Measurements from ENCODE around the gene ELP2.

The ELP2 gene

DNA sequence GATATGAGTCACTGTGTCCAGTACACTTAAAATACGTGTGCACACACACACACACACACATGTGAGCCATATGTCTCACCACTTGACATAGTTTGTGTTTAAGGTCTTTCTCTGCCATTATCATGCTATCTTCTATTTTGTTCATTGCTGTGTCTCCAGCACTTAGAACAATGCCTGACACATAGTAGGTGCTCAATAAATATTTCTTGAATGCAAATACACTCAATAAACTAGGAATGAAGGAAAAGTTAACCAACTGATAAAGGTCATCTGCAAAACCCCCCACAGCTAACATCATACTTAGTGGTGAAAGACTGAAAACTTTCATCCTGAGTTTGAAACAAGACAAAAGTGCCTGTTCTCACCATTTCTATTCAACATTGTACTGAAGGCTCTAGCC is 62.0 kb downstream of the ELP2 start:
- no peak overlapping the region for H3K4ac ChIP-seq (ENCODE audit: low read length)
- H4K8ac ChIP-seq (ENCODE audit: low read depth, low read length): no peak overlapping the region
- H2AK5ac ChIP-seq (ENCODE audit: low read depth, low read length): no peak overlapping the region
- H3K36me3 ChIP-seq (replicated peaks in 1 of 2; ENCODE audit: control insufficient read depth in 2 of 2, insufficient read depth in 2 of 2, low read length in 2 of 2): no peaks in the 10 kb centered on the region
- no peaks in the 10 kb centered on the region for H3K9me3 ChIP-seq (replicated peaks in 1 of 2; ENCODE audit: control insufficient read depth in 2 of 2, insufficient read depth in 1 of 2, low read depth in 1 of 2, low read length in 2 of 2)
- no peak overlapping the region for H2BK12ac ChIP-seq (ENCODE audit: low read length)
- no peak overlapping the region for H3K4me2 ChIP-seq (ENCODE audit: insufficient read depth, low read length, poor library complexity, severe bottlenecking)
- H3K27me3 ChIP-seq (ENCODE audit: control insufficient read depth in 3 of 3, insufficient read depth in 3 of 3, low read depth in 1 of 3, low read length in 3 of 3): peaks cover 13 to 30% (median 21%) of the 10 kb centered on the region in 3 experiments
- H4K91ac ChIP-seq (ENCODE audit: low read depth, low read length, poor library complexity): no peak overlapping the region
- no peak overlapping the region for H3K14ac ChIP-seq (ENCODE audit: low read length)
- H3K27ac ChIP-seq (replicated peaks; ENCODE audit: low read length): no peak overlapping the region
- H3K4me1 ChIP-seq (ENCODE audit: control insufficient read depth in 2 of 2, insufficient read depth in 1 of 2, low read depth in 1 of 2, low read length in 2 of 2): peaks cover 0 to 2% of the 10 kb centered on the region in 2 donors
- no peak for DNase-seq (ENCODE audit: low spot score)
- H2AFZ ChIP-seq (ENCODE audit: low read length): no peak overlapping the region
- no peak overlapping the region for H2BK15ac ChIP-seq (ENCODE audit: low read length)
- H2BK5ac ChIP-seq (ENCODE audit: low read length): no peak overlapping the region
- H3K18ac ChIP-seq (ENCODE audit: low read length): no peak overlapping the region
- H3K9ac ChIP-seq (ENCODE audit: low read depth, low read length, poor library complexity): no peak overlapping the region
- no CpG with 5 or more reads among the region's 1 CpG for WGBS, 2 donors (ENCODE audit: extremely low coverage in 2 of 2, insufficient read length in 2 of 2, insufficient replicate concordance in 1 of 2)
- H3K23ac ChIP-seq (ENCODE audit: low read depth, low read length, poor library complexity): no peak overlapping the region
- no peak overlapping the region for H3K4me3 ChIP-seq (ENCODE audit: low read length in 2 of 2)
- H3K79me1 ChIP-seq (ENCODE audit: low read depth, low read length): no peaks in the 10 kb centered on the region
- H2BK120ac ChIP-seq (ENCODE audit: low read depth, low read length): no peak overlapping the region

DNA sequence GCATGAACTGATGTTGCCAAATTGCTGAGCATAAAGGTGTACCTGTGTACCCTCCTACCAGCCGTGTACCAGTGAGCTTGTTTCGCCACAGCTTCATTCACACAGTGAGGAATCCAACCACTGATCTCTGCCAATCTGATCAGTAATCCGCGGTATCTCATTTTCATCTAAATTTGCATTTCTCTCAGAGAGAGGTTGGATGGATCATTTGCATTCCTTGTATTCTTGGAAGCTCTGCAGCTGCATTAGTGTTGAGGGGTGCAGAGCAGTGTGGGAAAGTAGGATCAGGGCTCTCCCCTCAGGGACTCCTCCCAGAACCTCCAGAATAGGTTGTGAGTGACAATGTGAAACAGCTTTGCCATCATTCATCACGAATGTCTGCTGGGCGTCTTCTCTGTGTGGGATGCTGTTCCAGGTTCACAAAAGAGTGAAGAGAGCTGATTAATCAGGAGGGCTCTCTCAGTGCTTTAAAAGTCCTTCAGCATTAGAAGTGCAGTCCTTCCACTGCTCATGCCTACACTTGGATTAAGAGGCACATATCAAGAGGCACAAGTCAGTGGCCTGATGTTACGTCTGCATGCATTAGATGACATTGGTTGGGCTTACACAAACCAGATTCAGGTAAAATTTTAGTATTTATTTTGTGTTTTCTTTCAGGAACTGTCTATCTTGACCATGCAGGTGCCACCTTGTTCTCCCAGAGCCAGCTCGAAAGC is 65.1 kb downstream of the ELP2 start:
- no peaks in the 10 kb centered on the region for H3K9me3 ChIP-seq (replicated peaks in 1 of 2; ENCODE audit: control insufficient read depth in 2 of 2, insufficient read depth in 1 of 2, low read depth in 1 of 2, low read length in 2 of 2)
- H3K27me3 ChIP-seq (ENCODE audit: control insufficient read depth in 3 of 3, insufficient read depth in 3 of 3, low read depth in 1 of 3, low read length in 3 of 3): peaks cover 0 to 3% (median 2%) of the 10 kb centered on the region in 3 experiments
- no peak overlapping the region for H2AK5ac ChIP-seq (ENCODE audit: low read depth, low read length)
- H3K9ac ChIP-seq (ENCODE audit: low read depth, low read length, poor library complexity): no peak overlapping the region
- H4K91ac ChIP-seq (ENCODE audit: low read depth, low read length, poor library complexity): no peak overlapping the region
- DNase-seq (ENCODE audit: low spot score): no peak
- H3K4me3 ChIP-seq (ENCODE audit: low read length in 2 of 2): no peak overlapping the region
- H2BK12ac ChIP-seq (ENCODE audit: low read length): no peak overlapping the region
- H3K79me1 ChIP-seq (ENCODE audit: low read depth, low read length): peaks cover 1% of the 10 kb centered on the region
- H3K4ac ChIP-seq (ENCODE audit: low read length): no peak overlapping the region
- H3K14ac ChIP-seq (ENCODE audit: low read length): no peak overlapping the region
- no peak overlapping the region for H3K4me2 ChIP-seq (ENCODE audit: insufficient read depth, low read length, poor library complexity, severe bottlenecking)
- WGBS, 2 donors (ENCODE audit: extremely low coverage in 2 of 2, insufficient read length in 2 of 2, insufficient replicate concordance in 1 of 2): no CpG with 5 or more reads among the region's 8 CpGs
- H3K27ac ChIP-seq (replicated peaks; ENCODE audit: low read length): no peak overlapping the region
- H2BK5ac ChIP-seq (ENCODE audit: low read length): no peak overlapping the region
- no peak overlapping the region for H3K23ac ChIP-seq (ENCODE audit: low read depth, low read length, poor library complexity)
- no peak overlapping the region for H2BK120ac ChIP-seq (ENCODE audit: low read depth, low read length)
- no peak overlapping the region for H3K18ac ChIP-seq (ENCODE audit: low read length)
- H3K4me1 ChIP-seq (ENCODE audit: control insufficient read depth in 2 of 2, insufficient read depth in 1 of 2, low read depth in 1 of 2, low read length in 2 of 2): no peaks in the 10 kb centered on the region
- no peak overlapping the region for H4K8ac ChIP-seq (ENCODE audit: low read depth, low read length)
- no peaks in the 10 kb centered on the region for H3K36me3 ChIP-seq (replicated peaks in 1 of 2; ENCODE audit: control insufficient read depth in 2 of 2, insufficient read depth in 2 of 2, low read length in 2 of 2)
- no peak overlapping the region for H2AFZ ChIP-seq (ENCODE audit: low read length)
- no peak overlapping the region for H2BK15ac ChIP-seq (ENCODE audit: low read length)

DNA sequence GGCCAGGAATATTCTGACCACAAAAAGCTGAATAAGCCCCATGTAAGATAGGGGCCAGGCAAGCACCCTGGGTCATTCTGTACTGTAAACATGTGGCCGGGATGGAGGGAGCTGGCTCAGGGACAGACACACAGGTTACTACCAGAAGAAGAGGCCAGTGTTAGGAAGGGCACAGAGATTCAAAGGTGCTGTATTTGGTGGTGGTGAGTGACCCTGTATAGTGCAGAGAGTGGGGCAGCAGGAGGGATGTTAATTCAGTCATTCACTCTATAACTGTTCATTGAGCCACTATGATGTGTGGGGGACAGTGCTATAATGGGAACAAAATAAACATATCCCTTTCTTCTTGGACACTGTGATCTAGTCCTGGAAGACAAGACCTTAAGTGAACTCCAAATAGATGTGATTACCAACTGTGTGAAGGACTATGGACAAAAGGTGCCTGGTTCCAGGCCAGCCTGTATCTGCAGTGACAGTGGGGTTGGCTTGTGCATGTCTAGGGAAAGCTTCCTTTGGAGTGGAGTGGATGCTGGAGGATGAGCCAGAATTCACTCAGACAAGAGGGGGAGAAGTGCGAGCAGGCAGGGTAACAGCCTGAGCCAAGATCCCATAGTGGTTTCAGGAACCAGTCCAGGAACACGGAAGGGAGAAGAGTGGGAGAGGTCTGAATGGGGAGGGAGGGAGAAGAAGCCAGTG is 65.9 kb downstream of the ELP2 start:
- Histone ChIP-seq H3K4ac (ENCODE audit: low read length) (no peak overlapping the region), H3K36me3 (replicated peaks in 1 of 2; ENCODE audit: control insufficient read depth in 2 of 2, insufficient read depth in 2 of 2, low read length in 2 of 2) (no peaks in the 10 kb centered on the region), H3K79me1 (ENCODE audit: low read depth, low read length) (peaks cover 1% of the 10 kb centered on the region), H2BK15ac (ENCODE audit: low read length) (no peak overlapping the region), H2BK120ac (ENCODE audit: low read depth, low read length) (no peak overlapping the region), H3K18ac (ENCODE audit: low read length) (no peak overlapping the region), H3K9ac (ENCODE audit: low read depth, low read length, poor library complexity) (no peak overlapping the region), H3K27me3 (ENCODE audit: control insufficient read depth in 3 of 3, insufficient read depth in 3 of 3, low read depth in 1 of 3, low read length in 3 of 3) (peaks cover 0 to 3% (median 0%) of the 10 kb centered on the region in 3 experiments), H2AK5ac (ENCODE audit: low read depth, low read length) (no peak overlapping the region), H2AFZ (ENCODE audit: low read length) (no peak overlapping the region), H4K91ac (ENCODE audit: low read depth, low read length, poor library complexity) (no peak overlapping the region), H2BK12ac (ENCODE audit: low read length) (no peak overlapping the region), H4K8ac (ENCODE audit: low read depth, low read length) (no peak overlapping the region), H2BK5ac (ENCODE audit: low read length) (no peak overlapping the region), H3K4me2 (ENCODE audit: insufficient read depth, low read length, poor library complexity, severe bottlenecking) (no peak overlapping the region), H3K14ac (ENCODE audit: low read length) (no peak overlapping the region), H3K4me3 (ENCODE audit: low read length in 2 of 2) (no peak overlapping the region), H3K4me1 (ENCODE audit: control insufficient read depth in 2 of 2, insufficient read depth in 1 of 2, low read depth in 1 of 2, low read length in 2 of 2) (no peaks in the 10 kb centered on the region), H3K27ac (replicated peaks; ENCODE audit: low read length) (no peak overlapping the region), H3K9me3 (replicated peaks in 1 of 2; ENCODE audit: control insufficient read depth in 2 of 2, insufficient read depth in 1 of 2, low read depth in 1 of 2, low read length in 2 of 2) (no peaks in the 10 kb centered on the region), H3K23ac (ENCODE audit: low read depth, low read length, poor library complexity) (no peak overlapping the region)
- DNase-seq (ENCODE audit: low spot score): no peak
- WGBS, 2 donors (ENCODE audit: extremely low coverage in 2 of 2, insufficient read length in 2 of 2, insufficient replicate concordance in 1 of 2): no CpG with 5 or more reads among the region's 3 CpGs

DNA sequence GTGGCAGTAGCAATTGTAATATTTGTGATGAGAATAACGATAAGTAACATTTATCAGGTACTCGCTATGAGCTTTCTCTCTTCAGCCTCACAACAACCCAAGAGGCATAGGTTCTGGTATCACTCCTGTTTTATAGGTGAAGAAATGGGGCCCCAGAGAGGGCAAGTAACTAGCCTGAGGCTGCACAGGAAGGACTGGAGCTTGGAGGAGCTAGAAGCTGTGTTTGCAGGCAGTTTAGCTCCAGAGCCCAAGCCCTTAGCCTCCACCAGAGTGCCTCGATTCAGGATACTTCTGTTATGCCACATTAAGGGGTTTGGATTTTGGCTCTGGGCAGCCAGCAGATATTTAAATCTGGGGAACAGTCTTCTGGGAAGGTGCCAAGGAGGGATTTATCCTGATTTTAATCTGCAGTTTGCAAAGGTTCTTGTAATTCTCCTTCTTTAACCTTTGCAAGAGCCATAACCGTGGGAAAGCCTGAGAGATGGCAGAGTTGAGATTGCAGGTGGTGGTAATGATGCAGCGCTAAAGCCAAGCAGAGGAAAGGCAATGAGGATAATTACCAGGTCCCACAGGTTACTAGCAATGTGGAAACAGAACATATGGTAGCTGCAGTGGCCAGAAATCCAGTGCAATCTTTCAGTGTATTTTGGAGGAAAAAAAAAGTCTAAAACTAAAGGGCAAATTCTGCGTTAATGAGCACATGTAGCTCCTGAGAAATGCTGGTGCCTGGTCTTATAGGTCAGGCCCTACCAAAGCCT is 66.7 kb downstream of the ELP2 start:
- Histone ChIP-seq H3K4ac (ENCODE audit: low read length) (no peak overlapping the region), H2BK12ac (ENCODE audit: low read length) (no peak overlapping the region), H3K18ac (ENCODE audit: low read length) (no peak overlapping the region), H2AFZ (ENCODE audit: low read length) (no peak overlapping the region), H3K4me1 (ENCODE audit: control insufficient read depth in 2 of 2, insufficient read depth in 1 of 2, low read depth in 1 of 2, low read length in 2 of 2) (no peaks in the 10 kb centered on the region), H3K4me2 (ENCODE audit: insufficient read depth, low read length, poor library complexity, severe bottlenecking) (no peak overlapping the region), H3K9ac (ENCODE audit: low read depth, low read length, poor library complexity) (no peak overlapping the region), H2BK15ac (ENCODE audit: low read length) (no peak overlapping the region), H3K36me3 (replicated peaks in 1 of 2; ENCODE audit: control insufficient read depth in 2 of 2, insufficient read depth in 2 of 2, low read length in 2 of 2) (no peaks in the 10 kb centered on the region), H4K8ac (ENCODE audit: low read depth, low read length) (no peak overlapping the region), H2AK5ac (ENCODE audit: low read depth, low read length) (no peak overlapping the region), H3K9me3 (replicated peaks in 1 of 2; ENCODE audit: control insufficient read depth in 2 of 2, insufficient read depth in 1 of 2, low read depth in 1 of 2, low read length in 2 of 2) (peaks cover 0 to 2% of the 10 kb centered on the region in 2 donors), H3K4me3 (ENCODE audit: low read length in 2 of 2) (no peak overlapping the region), H2BK120ac (ENCODE audit: low read depth, low read length) (no peak overlapping the region), H3K23ac (ENCODE audit: low read depth, low read length, poor library complexity) (no peak overlapping the region), H3K14ac (ENCODE audit: low read length) (no peak overlapping the region), H3K79me1 (ENCODE audit: low read depth, low read length) (peaks cover 1% of the 10 kb centered on the region), H3K27ac (replicated peaks; ENCODE audit: low read length) (no peak overlapping the region), H3K27me3 (ENCODE audit: control insufficient read depth in 3 of 3, insufficient read depth in 3 of 3, low read depth in 1 of 3, low read length in 3 of 3) (peaks cover 0 to 3% (median 0%) of the 10 kb centered on the region in 3 experiments), H4K91ac (ENCODE audit: low read depth, low read length, poor library complexity) (no peak overlapping the region), H2BK5ac (ENCODE audit: low read length) (no peak overlapping the region)
- DNase-seq (ENCODE audit: low spot score): no peak
- no CpG with 5 or more reads among the region's 6 CpGs for WGBS, 2 donors (ENCODE audit: extremely low coverage in 2 of 2, insufficient read length in 2 of 2, insufficient replicate concordance in 1 of 2)
